Measurements from ENCODE around the gene MKLN1. TPM values are rescaled to one million over a fixed set of nuclear protein-coding genes. Genes with fewer than 3 reads are reported as not detected.
"Not testable (repeated sequence)": the region's sequence is repeated elsewhere in the genome, so short reads cannot be mapped to it uniquely, and the experiment has no call there.

The MKLN1 gene
- polyA plus RNA-seq, 1 donor: 47.0 TPM

DNA sequence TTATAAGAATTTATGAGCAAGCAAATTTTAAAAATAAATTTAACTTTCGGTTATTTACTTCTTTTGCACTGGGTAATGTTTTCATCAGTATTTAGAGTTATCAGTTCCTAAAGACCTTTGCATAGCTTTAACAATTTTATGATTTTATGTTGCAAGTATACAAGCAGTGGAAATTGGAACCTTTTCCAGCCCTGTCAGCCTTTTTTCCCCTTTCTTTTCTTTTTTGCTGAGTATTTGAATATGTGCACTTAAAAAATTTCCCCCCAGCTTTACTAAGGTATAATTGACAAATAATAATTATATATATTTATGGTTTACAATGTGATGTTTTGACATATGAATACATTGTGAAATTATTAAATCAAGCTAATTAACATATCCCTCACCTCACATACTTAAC, 62.6 kb downstream of the MKLN1 start:
- DNase-seq: no peak

DNA sequence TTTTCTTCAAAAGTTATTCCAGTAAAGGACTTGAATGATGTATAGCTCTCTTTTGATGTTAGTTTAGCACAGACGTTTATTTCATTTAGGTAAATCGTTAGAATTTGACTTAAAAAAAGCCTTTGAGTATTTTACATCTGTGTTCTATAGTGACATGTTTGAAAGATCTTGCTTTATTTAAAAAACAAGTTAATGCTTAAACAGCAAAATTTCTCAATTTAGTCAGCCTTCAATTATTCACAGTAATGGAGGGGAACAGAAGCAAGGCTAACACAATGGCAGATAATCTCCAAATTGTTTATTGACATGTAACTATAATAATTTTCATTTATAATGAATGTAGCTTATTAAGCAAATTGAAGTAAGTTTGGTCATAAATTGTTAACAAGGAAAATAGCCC, 63.5 kb downstream of the MKLN1 start:
- no peak for DNase-seq

DNA sequence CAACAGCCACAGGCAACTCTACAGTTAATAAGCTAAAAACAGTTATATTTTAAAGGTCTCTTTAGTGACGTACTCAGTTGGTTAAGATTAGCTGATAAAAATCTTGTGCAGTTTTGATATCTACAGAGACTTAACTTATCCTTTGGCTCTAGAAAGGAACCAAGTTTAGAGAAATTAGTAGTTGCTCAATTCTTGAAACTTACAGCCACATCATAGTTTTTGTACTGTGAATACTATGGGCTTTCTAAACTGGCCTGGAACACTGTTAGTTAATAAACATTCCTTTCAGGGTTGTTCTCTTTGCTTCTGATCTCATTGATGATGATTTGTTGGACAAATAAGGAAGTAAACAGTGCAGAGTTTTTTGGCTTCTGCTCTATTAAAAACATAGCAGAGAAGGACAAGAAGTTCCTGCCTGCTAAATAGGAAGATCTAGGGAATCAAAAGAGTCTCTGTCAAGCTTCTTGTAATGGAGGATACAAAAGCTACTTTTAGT, 73.1 kb downstream of the MKLN1 start:
- DNase-seq: peak; percentile 10

DNA sequence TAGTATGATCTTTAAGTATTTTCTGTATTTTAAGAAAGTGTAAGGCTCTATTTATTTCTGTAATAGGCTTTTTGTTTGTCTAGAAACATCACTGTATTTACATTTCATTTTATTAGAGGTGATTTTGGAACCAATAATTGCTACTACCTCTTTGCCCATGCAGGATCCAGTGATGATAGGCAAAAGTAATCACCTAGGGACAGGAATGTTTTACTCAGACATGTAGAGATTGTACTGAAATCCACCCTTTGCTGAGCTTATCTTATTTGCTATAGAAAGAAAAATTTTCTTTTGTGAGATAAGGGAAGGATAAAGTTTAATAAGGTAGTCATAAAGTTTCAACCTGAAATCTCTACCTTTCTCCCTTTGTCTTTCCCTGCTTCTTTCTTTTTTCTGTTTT, 73.5 kb downstream of the MKLN1 start:
- DNase-seq: no peak

- DNase-seq: no peak
Measured at GRCh38 chr7:131403322-131403721, 75.6 kb downstream of the MKLN1 start.

GRCh38 chr7:131404226-131404911, 76.7 kb downstream of the MKLN1 start:
- DNase-seq: no peak

DNA sequence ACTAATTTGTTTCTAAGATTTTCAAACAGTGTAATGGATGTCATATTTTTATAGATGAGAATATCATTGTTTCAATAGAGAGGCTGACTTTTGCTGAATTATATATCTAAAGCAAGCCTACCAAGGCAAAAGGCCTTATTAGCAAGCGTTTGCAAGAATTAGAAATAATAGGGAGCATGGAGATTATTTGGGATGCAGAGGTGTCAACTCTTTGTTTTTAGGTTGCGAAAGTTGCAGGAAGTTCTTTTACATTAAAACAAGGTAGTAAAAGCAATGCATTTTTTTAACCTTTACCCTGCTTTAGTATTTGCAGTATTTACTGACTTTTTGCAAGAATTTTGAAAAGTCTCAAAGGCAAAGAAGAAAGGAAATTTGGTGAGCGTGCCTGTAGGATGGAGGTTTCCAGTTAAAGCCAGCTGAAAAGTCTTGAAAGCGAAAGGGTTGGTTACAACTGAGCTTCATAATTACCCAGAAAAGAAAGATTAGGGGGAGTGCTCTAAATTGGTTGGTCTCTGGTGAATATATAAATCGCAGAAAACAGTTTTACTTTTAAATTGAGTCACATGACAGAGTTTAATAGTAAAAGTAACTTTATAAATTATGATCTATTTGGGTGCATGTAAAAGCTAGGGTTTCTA, 81.6 kb downstream of the MKLN1 start:
- no peak for DNase-seq

DNA sequence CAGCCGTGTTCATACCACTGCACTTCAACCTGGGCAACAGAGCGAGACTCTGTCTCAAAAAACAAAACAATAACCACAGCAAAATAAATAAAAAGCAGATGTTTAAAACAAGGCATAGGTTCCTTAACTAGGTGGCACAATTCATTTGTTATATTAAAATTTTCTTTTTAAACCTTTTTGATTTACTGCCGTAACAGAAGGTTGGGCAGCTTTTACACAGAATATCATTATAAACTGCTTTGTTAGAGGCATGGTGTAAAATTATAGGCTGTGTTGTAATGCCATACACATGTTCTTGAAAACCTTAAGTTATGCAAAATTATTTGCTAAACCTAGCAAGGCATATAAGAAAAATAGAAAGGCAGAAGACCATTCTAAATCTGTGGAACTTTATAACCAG, 84.4 kb downstream of the MKLN1 start:
- no peak for DNase-seq

DNA sequence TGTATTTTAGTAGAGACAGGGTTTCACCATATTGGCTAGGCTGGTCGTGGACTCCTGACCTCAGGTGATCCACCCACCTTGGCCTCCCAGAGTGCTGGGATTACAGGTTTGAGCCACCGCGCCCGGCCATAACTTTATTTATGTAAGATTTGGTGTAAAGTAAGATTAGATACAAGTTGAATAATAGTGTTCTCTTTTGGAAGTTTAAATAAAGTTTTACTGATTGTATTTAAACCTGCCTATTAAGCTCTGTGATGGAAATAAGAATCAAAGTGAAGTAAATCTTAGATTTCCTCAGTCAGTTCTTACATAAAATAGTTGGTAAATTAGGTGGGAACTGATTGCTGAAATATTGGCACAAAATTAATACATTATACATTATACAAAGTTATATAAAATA, 86.0 kb downstream of the MKLN1 start:
- DNase-seq: no peak

- DNase-seq: peak; percentile 32
Measured at GRCh38 chr7:131424219-131424822, 96.6 kb downstream of the MKLN1 start.

DNA sequence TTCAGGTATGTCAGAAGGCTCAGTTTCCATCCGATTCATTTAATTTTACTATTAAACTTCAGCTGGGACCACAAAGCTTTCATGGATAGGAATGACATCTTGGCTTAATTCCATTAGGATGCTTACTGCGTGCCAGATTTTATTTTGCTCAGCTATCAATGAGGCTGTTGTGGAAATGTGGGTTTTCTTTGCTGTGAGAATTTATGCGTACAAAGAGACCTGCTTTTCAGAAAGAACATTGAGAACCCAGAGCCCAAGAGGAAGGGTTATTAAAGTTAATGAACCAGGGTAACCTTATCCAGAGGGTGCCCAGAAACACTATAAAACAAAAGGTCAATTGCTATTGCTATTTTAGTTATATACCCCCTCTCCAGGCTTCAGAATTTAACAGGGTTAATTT, 98.3 kb downstream of the MKLN1 start:
- DNase-seq: peak; percentile 10

GRCh38 chr7:131430826-131431225, 103.2 kb downstream of the MKLN1 start:
- not testable (repeated sequence) for DNase-seq

DNA sequence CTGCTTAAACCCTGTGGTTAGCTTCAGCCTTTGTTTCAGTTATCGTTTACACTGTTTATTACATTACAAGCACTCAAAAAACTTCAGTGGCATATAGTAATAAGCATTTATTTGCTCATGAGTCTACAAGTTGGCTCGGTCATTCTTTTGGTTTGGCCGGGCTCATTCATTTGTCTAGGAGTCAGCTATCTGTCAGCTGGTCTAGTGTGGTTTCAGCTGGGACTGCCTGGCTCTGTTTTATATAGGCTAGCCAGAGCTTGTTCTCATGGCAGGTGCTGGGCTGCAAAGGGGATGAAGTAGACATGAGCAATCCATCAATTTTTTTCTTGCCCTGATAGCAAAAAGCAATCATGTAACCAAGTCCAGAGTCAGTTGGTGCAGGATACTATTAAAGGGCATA, 103.6 kb downstream of the MKLN1 start:
- DNase-seq: no peak

GRCh38 chr7:131431756-131432155, 104.1 kb downstream of the MKLN1 start:
- no peak for DNase-seq

DNA sequence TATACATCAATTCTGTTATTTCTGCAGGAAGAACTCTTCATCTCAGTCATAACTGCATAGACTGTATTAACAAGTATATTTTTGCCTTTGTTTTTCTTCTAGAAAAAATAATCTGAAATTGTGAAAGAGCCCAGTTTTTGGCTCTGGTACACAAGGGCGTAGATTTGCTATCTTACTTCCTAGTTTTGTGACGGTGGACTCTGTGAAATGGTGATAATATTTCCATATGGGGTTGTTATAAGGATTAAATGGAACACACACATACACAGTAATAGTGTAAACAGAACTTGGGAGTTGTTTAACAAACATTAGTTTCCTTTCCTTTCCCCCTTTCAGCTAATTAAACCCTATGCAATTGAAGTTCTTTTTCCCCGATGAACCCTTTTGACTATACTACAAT, 108.7 kb downstream of the MKLN1 start:
- DNase-seq: no peak

- DNase-seq: no peak
Measured at GRCh38 chr7:131438969-131439368, 111.3 kb downstream of the MKLN1 start.

- DNase-seq: no peak
Measured at GRCh38 chr7:131443496-131443895, 115.8 kb downstream of the MKLN1 start.

- no peak for DNase-seq
Measured at GRCh38 chr7:131444683-131445082, 117.0 kb downstream of the MKLN1 start.

DNA sequence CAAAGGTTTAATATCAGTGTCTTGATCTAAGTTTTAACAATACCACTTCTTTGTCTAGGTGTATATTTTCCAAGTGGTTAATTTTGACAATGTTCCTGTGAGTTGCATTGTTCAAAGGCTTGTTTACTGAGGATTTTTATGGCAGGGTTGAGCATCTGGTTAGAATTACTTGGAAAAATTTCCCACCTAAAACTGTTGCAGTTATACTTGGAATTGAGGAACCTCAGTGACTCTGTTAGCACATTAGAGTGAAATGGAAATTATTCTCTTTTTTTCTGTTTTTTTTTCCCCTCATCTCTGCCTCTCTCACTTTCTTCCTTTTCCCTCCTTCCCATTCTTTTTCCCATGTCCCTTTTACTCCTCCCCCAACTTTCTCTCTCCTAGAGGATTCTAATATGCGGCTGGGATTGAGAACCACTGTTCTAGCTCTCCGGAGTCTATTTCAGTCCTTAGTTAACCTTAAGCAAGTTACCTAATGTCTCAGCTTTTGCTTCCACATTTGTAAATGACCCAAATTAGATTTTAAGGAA, 121.8 kb downstream of the MKLN1 start:
- no peak for DNase-seq

- DNase-seq: no peak
Measured at GRCh38 chr7:131454498-131454897, 126.8 kb downstream of the MKLN1 start.

- DNase-seq: no peak
Measured at GRCh38 chr7:131455001-131455400, 127.3 kb downstream of the MKLN1 start.

DNA sequence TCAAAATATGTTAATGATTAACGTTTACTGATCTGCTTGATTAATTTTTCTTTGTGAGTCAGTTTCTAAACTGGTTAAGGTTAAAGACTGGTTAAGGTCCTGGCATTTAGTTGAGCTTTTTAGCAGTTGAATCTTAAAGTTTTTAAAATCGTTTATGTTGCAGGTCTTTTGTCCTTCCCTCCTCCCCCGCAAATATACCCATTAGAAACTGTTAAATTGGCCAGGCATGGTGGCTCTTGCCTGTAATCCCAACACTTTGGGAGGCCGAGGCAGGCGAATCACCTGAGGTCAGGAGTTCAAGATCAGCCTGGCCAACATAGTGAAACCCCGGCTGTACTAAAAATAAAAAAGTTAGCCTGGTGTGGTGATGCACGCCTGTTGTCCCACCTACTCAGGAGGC, 127.9 kb downstream of the MKLN1 start:
- DNase-seq: no peak

DNA sequence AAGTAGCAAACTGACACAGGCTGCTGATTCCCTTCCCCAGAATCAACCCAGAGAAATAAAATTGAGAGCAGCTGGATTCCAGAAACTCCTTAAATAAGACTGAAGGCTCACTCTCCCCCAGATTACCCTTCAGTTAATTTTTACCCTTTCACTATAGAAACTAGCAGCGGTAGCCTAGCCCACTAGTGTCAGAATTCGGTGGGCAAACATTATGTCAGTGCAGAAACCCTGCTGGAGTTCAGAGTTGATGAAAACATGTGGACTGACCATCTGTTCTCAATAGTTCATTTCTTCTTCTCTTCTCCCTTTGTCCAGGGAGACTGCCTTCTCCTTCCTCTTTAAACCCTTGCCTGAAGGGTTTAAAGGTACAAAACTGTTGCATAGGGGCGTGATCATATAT, 128.7 kb downstream of the MKLN1 start:
- no peak for DNase-seq

All from left kidney (tissue), 2 donors.